Activated naive CD8-positive, alpha-beta T cell treated with anti-CD3 and anti-CD28 coated beads for 36 hours (primary cell): ENCODE data around the gene THAP3. TPM values are rescaled to one million over a fixed set of nuclear protein-coding genes. Genes with fewer than 3 reads are reported as not detected.
"Not testable (repeated sequence)": the region's sequence is repeated elsewhere in the genome, so short reads cannot be mapped to it uniquely, and the experiment has no call there.

ENCODE experiments used
- DNase-seq: peaks from one replicate; pipeline ENCODE4 v3.0.0; 2021
- H3K27ac Mint-ChIP-seq: one replicate; pipeline ENCODE4 v1.8.0; 2022; ENCODE audit warnings: mild to moderate bottlenecking, moderate library complexity, mixed read lengths
- H3K27me3 Mint-ChIP-seq: one replicate; pipeline ENCODE4 v1.8.0; 2022; ENCODE audit warnings: mild to moderate bottlenecking, mixed read lengths
- H3K36me3 Mint-ChIP-seq: one replicate; pipeline ENCODE4 v1.8.0; 2021; ENCODE audit warnings: mild to moderate bottlenecking, mixed read lengths
- H3K4me1 Mint-ChIP-seq: one replicate; pipeline ENCODE4 v1.8.0; 2021; ENCODE audit warnings: mixed read lengths
- H3K4me3 Mint-ChIP-seq: one replicate; pipeline ENCODE4 v1.8.0; 2022; ENCODE audit warnings: mild to moderate bottlenecking, moderate library complexity, mixed read lengths
- H3K9me3 Mint-ChIP-seq: one replicate; pipeline ENCODE4 v1.8.0; 2022; ENCODE audit warnings: mixed read lengths
- total RNA-seq, 2 experiments: library from RNA; stranded (reverse); gene quantifications; one replicate each; pipeline ENCODE4 v1.2.3, GENCODE V29; 2021

Gene THAP3
- total RNA-seq, 2 experiments from 2014 or later: 16.2 to 16.4 TPM

GRCh38 chr1:6653436-6654290 lies 29.0 kb downstream of the THAP3 start:
- no peak overlapping the region for H3K4me3 Mint-ChIP-seq
- H3K4me1 Mint-ChIP-seq: peaks cover 5% of the 10 kb centered on the region
- H3K36me3 Mint-ChIP-seq: peaks cover 13% of the 10 kb centered on the region
- no peaks in the 10 kb centered on the region for H3K27me3 Mint-ChIP-seq
- H3K27ac Mint-ChIP-seq: no peak overlapping the region
- H3K9me3 Mint-ChIP-seq: no peaks in the 10 kb centered on the region
- DNase-seq: no peak

DNA sequence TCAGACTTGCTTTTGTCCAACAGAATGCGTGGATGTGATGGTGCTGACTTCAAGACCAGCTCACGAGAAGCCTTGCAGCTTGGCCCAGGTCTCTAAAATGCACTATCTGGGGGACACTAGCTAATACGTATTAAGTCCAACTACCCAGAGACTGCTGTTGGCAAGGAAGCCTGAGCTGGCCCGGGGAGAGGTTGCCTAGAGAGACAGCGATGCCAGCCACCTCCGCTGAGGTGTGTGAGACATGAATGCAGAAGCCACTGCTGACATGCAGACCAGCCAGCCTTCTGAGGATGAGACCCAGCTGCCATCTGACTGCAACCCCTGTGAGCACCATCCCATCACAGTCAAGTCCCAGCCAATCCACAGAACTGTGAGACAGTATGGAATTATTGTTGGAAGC lies 32.5 kb downstream of the THAP3 start:
- DNase-seq: no peak
- no peaks in the 10 kb centered on the region for H3K27me3 Mint-ChIP-seq
- H3K9me3 Mint-ChIP-seq: no peaks in the 10 kb centered on the region
- peaks cover 12% of the 10 kb centered on the region for H3K36me3 Mint-ChIP-seq
- no peak overlapping the region for H3K27ac Mint-ChIP-seq
- H3K4me3 Mint-ChIP-seq: no peak overlapping the region
- H3K4me1 Mint-ChIP-seq: peaks cover 5% of the 10 kb centered on the region

DNA sequence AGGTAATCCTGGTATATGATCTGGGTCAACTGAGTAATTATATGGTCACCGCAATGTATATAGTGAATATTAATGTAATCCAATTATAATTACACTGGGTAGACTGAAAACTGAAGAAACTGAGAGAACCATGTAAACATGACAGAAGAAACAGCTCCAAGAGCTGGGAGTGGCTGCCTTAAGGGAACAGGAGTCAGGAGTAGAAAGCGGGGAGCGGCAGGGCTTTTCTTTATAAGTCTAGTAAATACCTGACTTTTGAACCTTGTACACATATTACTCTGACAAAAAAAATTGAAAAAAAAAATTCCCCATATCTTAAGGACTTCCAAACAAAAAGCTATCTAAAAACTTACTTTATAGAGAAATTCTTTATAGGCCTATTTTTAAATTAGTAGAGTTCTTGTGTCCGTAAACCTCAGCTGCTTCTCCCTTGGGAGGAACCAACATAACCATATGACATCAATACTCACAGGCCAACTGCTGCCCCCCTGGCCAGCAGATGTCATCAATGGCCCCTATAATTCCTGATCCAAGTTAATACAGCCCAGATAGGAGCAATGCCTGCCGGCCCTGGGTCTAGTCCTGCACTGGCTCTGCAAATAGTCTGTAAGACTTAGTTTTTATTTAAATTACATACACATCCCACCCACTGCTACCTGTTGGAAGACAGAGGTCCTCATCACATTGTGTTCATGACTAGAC lies 33.8 kb downstream of the THAP3 start:
- no peak for DNase-seq
- Mint-ChIP-seq H3K4me3 (no peak overlapping the region), H3K36me3 (peaks cover 12% of the 10 kb centered on the region), H3K27me3 (no peaks in the 10 kb centered on the region), H3K4me1 (peaks cover 5% of the 10 kb centered on the region), H3K9me3 (no peaks in the 10 kb centered on the region), H3K27ac (no peak overlapping the region)

DNA sequence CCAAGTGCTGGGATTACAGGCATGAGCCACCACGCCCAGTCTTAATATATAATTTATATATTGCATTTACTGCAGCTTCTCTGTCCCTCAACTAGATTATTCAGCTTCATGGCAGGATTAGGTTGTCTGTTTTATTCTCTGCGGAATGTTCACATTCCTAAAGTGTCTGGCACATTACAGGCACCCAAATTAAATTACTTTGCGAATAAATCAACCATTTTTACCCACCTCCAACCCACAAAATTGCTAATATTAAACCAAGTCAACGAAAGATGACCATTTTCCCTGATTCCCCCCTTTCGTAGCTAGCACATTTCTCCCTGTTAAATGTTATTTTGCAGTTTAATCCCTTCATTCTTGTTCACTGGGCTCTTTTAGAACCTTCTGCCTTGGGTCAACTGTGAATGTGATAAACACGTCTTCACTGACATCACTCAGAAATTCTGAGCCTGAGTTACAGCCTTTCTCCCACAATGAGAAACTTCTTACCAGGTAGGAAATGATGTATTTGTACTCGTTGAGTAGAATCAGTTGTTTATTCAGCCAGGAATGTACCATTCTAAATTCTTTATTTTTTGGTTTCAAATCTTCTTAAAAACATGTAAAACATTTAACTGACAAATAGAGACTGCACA lies 35.9 kb downstream of the THAP3 start:
- DNase-seq: no peak
- Mint-ChIP-seq H3K4me1 (peaks cover 5% of the 10 kb centered on the region), H3K27me3 (no peaks in the 10 kb centered on the region), H3K4me3 (no peak overlapping the region), H3K9me3 (no peaks in the 10 kb centered on the region), H3K27ac (no peak overlapping the region), H3K36me3 (peaks cover 14% of the 10 kb centered on the region)

DNA sequence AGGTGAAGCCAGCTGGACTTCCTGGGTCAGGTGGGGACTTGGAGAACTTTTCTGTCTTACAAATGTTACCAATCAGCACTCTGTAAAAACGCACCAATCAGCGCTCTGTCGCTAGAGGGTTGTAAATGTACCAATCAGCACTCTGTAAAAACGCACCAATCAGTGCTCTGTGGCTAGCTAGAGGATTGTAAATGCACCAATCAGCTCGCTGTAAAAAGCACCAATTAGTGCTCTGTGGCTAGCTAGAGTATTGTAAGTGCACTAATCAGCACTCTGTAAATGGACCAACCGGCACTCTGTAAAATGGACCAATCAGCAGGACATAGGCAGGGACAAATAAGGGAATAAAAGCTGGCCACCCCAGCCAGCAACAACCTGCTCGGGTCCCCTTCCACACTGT lies 37.8 kb downstream of the THAP3 start:
- H3K27me3 Mint-ChIP-seq, H3K4me3 Mint-ChIP-seq, H3K4me1 Mint-ChIP-seq, H3K27ac Mint-ChIP-seq, DNase-seq, H3K9me3 Mint-ChIP-seq: not testable (repeated sequence)
- peaks cover 18% of the 10 kb centered on the region for H3K36me3 Mint-ChIP-seq

- no peaks in the 10 kb centered on the region for H3K9me3 Mint-ChIP-seq
- H3K4me3 Mint-ChIP-seq: no peak overlapping the region
- no peaks in the 10 kb centered on the region for H3K4me1 Mint-ChIP-seq
- peaks cover 25% of the 10 kb centered on the region for H3K36me3 Mint-ChIP-seq
- no peak for DNase-seq
- no peak overlapping the region for H3K27ac Mint-ChIP-seq
- no peaks in the 10 kb centered on the region for H3K27me3 Mint-ChIP-seq
These were observed 42.0 kb downstream of the THAP3 start for GRCh38 chr1:6666696-6667095.

DNA sequence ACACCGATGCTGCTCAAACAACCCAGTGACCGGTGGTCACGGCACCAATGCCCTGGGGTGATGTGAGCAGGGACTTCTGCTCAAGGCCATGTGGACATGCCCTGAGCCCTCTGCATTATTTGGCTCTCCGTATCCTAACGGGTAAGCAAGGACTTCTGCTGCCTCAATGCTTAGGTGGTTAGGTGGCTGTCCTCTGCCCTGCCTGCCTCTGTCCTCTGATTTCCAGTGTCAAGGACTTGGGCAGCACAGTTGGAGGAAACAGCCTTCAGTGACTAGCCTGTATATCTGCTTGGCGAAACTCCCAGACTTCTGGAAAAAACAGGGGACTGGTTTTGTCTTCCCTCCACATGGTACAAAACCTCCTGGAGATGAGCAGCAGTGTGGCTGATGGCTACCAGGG lies 42.5 kb downstream of the THAP3 start:
- Mint-ChIP-seq H3K27ac (no peak overlapping the region), H3K27me3 (no peaks in the 10 kb centered on the region), H3K9me3 (no peaks in the 10 kb centered on the region), H3K4me1 (no peaks in the 10 kb centered on the region), H3K36me3 (peaks cover 25% of the 10 kb centered on the region), H3K4me3 (no peak overlapping the region)
- DNase-seq: no peak

- peaks cover 17% of the 10 kb centered on the region for H3K36me3 Mint-ChIP-seq
- DNase-seq: no peak
- H3K4me1 Mint-ChIP-seq: no peaks in the 10 kb centered on the region
- no peaks in the 10 kb centered on the region for H3K27me3 Mint-ChIP-seq
- H3K27ac Mint-ChIP-seq: no peak overlapping the region
- no peaks in the 10 kb centered on the region for H3K9me3 Mint-ChIP-seq
- H3K4me3 Mint-ChIP-seq: no peak overlapping the region
These were observed 43.8 kb downstream of the THAP3 start for GRCh38 chr1:6668503-6668902.

DNA sequence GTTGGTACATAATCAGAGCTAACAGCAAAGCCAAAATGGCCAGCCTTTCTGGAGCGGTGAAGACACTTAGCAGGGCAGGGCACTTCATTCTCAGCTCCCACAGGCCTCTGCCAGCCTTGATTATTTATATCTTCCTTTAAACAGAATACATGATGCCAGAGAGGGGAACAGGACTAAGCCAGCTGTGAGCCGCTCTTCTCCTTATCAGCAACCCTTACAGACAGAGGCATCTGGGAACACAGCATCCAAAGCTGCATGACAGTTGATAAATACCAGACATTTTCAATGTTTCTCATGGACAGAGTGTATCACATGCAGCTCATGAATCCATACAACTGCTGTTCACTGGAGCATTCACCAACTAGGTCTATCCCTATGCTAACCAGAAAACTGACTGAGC lies 47.9 kb downstream of the THAP3 start:
- no peaks in the 10 kb centered on the region for H3K27me3 Mint-ChIP-seq
- peaks cover 3% of the 10 kb centered on the region for H3K4me1 Mint-ChIP-seq
- DNase-seq: no peak
- no peak overlapping the region for H3K4me3 Mint-ChIP-seq
- H3K36me3 Mint-ChIP-seq: peaks cover 25% of the 10 kb centered on the region
- no peak overlapping the region for H3K27ac Mint-ChIP-seq
- H3K9me3 Mint-ChIP-seq: no peaks in the 10 kb centered on the region

DNA sequence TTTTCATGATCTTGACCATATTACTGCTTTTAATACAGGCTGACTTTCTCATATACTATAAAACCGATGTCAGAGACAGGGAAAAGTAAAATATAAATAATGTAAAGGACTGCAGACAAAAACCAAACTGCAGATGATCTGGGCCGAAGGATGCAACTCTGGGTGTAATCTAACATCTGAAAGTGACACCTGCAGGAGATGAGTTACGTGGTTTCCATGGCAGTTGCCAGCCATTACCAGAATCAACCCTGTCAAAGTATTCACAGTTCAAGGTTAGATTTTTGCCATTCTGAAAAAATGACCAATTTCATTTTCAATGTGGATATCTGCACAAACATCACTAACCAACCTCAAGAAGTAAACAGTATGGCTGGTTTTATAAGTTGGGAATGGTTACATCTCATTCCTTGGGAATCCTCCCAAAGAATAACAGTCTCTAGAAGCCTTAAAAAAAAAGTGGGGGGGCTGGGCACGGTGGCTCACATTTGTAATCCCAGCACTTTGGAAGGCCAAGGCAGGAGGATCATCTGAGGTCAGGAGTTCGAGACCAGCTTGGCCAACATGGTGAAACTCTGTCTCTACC lies 49.2 kb downstream of the THAP3 start:
- Mint-ChIP-seq H3K27me3 (no peaks in the 10 kb centered on the region), H3K4me3 (no peak overlapping the region), H3K4me1 (peaks cover 3% of the 10 kb centered on the region), H3K36me3 (peaks cover 22% of the 10 kb centered on the region), H3K9me3 (no peaks in the 10 kb centered on the region), H3K27ac (no peak overlapping the region)
- DNase-seq: no peak

DNA sequence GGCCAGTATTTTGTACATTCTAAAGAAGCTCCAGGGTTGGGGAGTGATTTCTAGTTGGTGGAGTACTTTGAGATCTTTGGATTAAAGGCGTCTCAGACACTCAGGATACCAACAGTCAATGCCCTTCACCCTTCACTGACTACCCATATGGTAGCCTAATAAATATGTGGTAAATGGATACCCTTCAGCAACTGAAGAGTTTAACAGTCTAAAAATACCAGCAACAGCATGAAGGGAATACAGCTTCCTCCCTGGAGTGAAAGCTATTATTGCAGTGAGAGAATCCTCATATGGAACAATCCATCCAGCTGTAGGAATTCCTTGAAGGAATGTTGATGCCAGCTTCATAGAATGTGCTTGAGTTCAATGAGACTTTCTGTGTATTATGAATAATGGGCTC lies 50.1 kb downstream of the THAP3 start:
- H3K4me1 Mint-ChIP-seq: peaks cover 3% of the 10 kb centered on the region
- H3K9me3 Mint-ChIP-seq: no peaks in the 10 kb centered on the region
- DNase-seq: no peak
- no peak overlapping the region for H3K4me3 Mint-ChIP-seq
- no peaks in the 10 kb centered on the region for H3K27me3 Mint-ChIP-seq
- H3K27ac Mint-ChIP-seq: no peak overlapping the region
- H3K36me3 Mint-ChIP-seq: peaks cover 22% of the 10 kb centered on the region

DNA sequence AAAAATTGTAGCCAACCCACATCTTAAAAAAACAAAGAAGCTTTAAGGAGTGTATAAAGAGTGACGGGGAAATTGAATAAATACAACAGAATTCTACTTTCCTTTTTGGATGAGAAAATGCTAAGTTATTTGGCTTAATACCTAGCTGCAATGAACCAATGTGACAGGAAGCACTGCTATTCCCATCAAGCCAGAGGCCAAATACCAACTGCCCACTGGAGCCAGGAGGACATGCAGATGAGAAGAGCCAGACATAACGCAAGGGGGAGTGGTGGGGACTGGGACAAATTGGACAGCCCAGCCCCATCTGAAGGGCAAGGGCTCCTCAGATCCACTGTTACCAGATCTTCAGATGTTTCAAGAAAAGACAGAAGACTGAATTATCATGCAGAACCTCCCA lies 51.3 kb downstream of the THAP3 start:
- Mint-ChIP-seq H3K4me1 (peaks cover 3% of the 10 kb centered on the region), H3K4me3 (no peak overlapping the region), H3K36me3 (peaks cover 24% of the 10 kb centered on the region), H3K27me3 (no peaks in the 10 kb centered on the region), H3K9me3 (no peaks in the 10 kb centered on the region), H3K27ac (no peak overlapping the region)
- DNase-seq: no peak
